ENCODE data around the gene SH3TC2. TPM values are rescaled to one million over a fixed set of nuclear protein-coding genes. Genes with fewer than 3 reads are reported as not detected.

Gene SH3TC2
- polyA plus RNA-seq, 1 of the 3 experiments (the other 2 are of a cell fraction), result 1.1 TPM

- Histone ChIP-seq H3K27ac (ENCODE audit: low read depth in 2 of 2, low read length in 1 of 2) (no peak overlapping the region), H3K9me3 (no peaks in the 10 kb centered on the region), H3K4me1 (ENCODE audit: control insufficient read depth in 1 of 2, insufficient read depth in 2 of 2, low read depth in 1 of 2, low read length in 1 of 2) (no peaks in the 10 kb centered on the region), H3K9ac (no peak overlapping the region), H2AFZ (ENCODE audit: low read depth) (no peak overlapping the region), H3K36me3 (replicated peaks in 1 of 2; ENCODE audit: control insufficient read depth in 1 of 2, insufficient read depth in 2 of 2, low read length in 1 of 2) (no peaks in the 10 kb centered on the region), H3K4me2 (no peak overlapping the region), H4K20me1 (ENCODE audit: insufficient read depth) (no peaks in the 10 kb centered on the region), H3K27me3 (ENCODE audit: insufficient read depth) (no peaks in the 10 kb centered on the region), H3K79me2 (ENCODE audit: insufficient read depth) (no peaks in the 10 kb centered on the region), H3K4me3 (ENCODE audit: low read depth in 2 of 2, low read length in 1 of 2) (no peak overlapping the region), H3K9me2 (no peaks in the 10 kb centered on the region), H3F3A (replicated peaks; ENCODE audit: insufficient read depth) (no peaks in the 10 kb centered on the region)
- no peak for DNase-seq
- ChIA-PET POLR2A (interaction anchor here (0.6 kb wide), 1 partner anchor 1313 kb away, joined by 3 read pairs; no protein-coding TSS in a partner anchor), CTCF (interaction anchor here (1.2 to 1.8 kb wide), 4 partner anchors 49 to 254 kb away, joined by 3 to 8 read pairs (median 4); no protein-coding TSS in a partner anchor)
- no peak for TF ChIP-seq NRF1 (IDR thresholded peaks at IDR 0.05; ENCODE audit: low read depth, low read length)
- TF ChIP-seq GATA2 (CRISPR knock-in tag; IDR thresholded peaks at IDR 0.05), result no peak
- no peak for TF ChIP-seq YY1 (IDR thresholded peaks at IDR 0.05; ENCODE audit: low read depth)
- no peak for TF ChIP-seq EP300 (IDR thresholded peaks at IDR 0.05; ENCODE audit: borderline replicate concordance in 1 of 2, low read depth in 1 of 2, low read length in 1 of 2)
- TF ChIP-seq TCF12 (IDR thresholded peaks at IDR 0.05), result no peak
- no peak for TF ChIP-seq MAX (IDR thresholded peaks at IDR 0.05; ENCODE audit: low read depth)
- TF ChIP-seq RFX5 (IDR thresholded peaks at IDR 0.05; ENCODE audit: low read length), result no peak
- no peak for TF ChIP-seq NFIC (IDR thresholded peaks at IDR 0.05; ENCODE audit: borderline replicate concordance)
- no peak for TF ChIP-seq GABPA (IDR thresholded peaks at IDR 0.05; ENCODE audit: low read depth)
- TF ChIP-seq RAD21 (IDR thresholded peaks at IDR 0.05; ENCODE audit: low read length), result no peak
- TF ChIP-seq FOSL2 (IDR thresholded peaks at IDR 0.05; ENCODE audit: borderline replicate concordance, low read depth), result no peak
- WGBS (ENCODE audit: low lambda C conversion rate), result 77% methylated on average over 3 of the region's 6 CpGs
Measured at GRCh38 chr5:148988328-148988727, 74.5 kb downstream of the SH3TC2 start.

- no peaks in the 10 kb centered on the region for H3F3A ChIP-seq (replicated peaks; ENCODE audit: insufficient read depth)
- H3K9me2 ChIP-seq, result no peaks in the 10 kb centered on the region
- H4K20me1 ChIP-seq (ENCODE audit: insufficient read depth), result no peaks in the 10 kb centered on the region
- H2AFZ ChIP-seq (ENCODE audit: low read depth), result no peak overlapping the region
- no peaks in the 10 kb centered on the region for H3K9me3 ChIP-seq
- H3K79me2 ChIP-seq (ENCODE audit: insufficient read depth), result no peaks in the 10 kb centered on the region
- ChIA-PET CTCF (interaction anchor here (0.8 to 1.8 kb wide), 3 partner anchors 12 to 245 kb away, joined by 3 to 8 read pairs (median 3); no protein-coding TSS in a partner anchor), POLR2A (no interaction called here)
- H3K4me2 ChIP-seq, result no peak overlapping the region
- H3K9ac ChIP-seq, result no peak overlapping the region
- peaks cover 0 to 2% of the 10 kb centered on the region in 2 experiments; a peak in 1 of 4 replicates for H3K4me1 ChIP-seq (ENCODE audit: control insufficient read depth in 1 of 2, insufficient read depth in 2 of 2, low read depth in 1 of 2, low read length in 1 of 2)
- no peaks in the 10 kb centered on the region for H3K36me3 ChIP-seq (replicated peaks in 1 of 2; ENCODE audit: control insufficient read depth in 1 of 2, insufficient read depth in 2 of 2, low read length in 1 of 2)
- WGBS (ENCODE audit: low lambda C conversion rate), result 89% methylated on average over 2 of the region's 2 CpGs
- TF ChIP-seq REST (IDR thresholded peaks at IDR 0.05; ENCODE audit: low read depth, low read length), result no peak
- TF ChIP-seq SIN3A (IDR thresholded peaks at IDR 0.05; ENCODE audit: borderline replicate concordance, low read depth, low read length), result no peak
- TF ChIP-seq MXI1 (IDR thresholded peaks at IDR 0.05; ENCODE audit: low read depth, low read length), result no peak
- no peak for TF ChIP-seq MEF2A (IDR thresholded peaks at IDR 0.05; ENCODE audit: borderline replicate concordance, low read depth)
- no peak for TF ChIP-seq CHD2 (IDR thresholded peaks at IDR 0.05; ENCODE audit: low read length, partially characterized antibody)
- TF ChIP-seq TEAD4 (IDR thresholded peaks at IDR 0.05; ENCODE audit: borderline replicate concordance, insufficient read depth), result no peak
- no peaks in the 10 kb centered on the region for H3K27me3 ChIP-seq (ENCODE audit: insufficient read depth)
- no peak overlapping the region for H3K27ac ChIP-seq (ENCODE audit: low read depth in 2 of 2, low read length in 1 of 2)
- H3K4me3 ChIP-seq (ENCODE audit: low read depth in 2 of 2, low read length in 1 of 2), result no peak overlapping the region
- DNase-seq, result no peak
Measured at GRCh38 chr5:148986636-148987035, 76.2 kb downstream of the SH3TC2 start.

Data from SK-N-SH (cell line).